Islet of Langerhans (tissue), 1 donor: Measurements from ENCODE around the gene KCNF1.
"Not testable (repeated sequence)": the region's sequence is repeated elsewhere in the genome, so short reads cannot be mapped to it uniquely, and the experiment has no call there.

Source experiments
- FAIRE-seq: peaks from one replicate; lab custom pipeline; 2011; peaks lifted over from hg19 to GRCh38; lab: Jason Lieb, UNC

Gene KCNF1

GRCh38 chr2:10947005-10947440, 35.3 kb downstream of the KCNF1 start:
- FAIRE-seq, result no peak

- FAIRE-seq, result no peak
These were observed 35.9 kb downstream of the KCNF1 start for GRCh38 chr2:10947446-10948187.

GRCh38 chr2:10948188-10948564, 36.4 kb downstream of the KCNF1 start:
- no peak for FAIRE-seq

- FAIRE-seq, result no peak
These were observed 37.0 kb downstream of the KCNF1 start for GRCh38 chr2:10948606-10949230.

GRCh38 chr2:10949835-10950234, 38.1 kb downstream of the KCNF1 start:
- FAIRE-seq, result no peak

GRCh38 chr2:10951558-10952414, 40.1 kb downstream of the KCNF1 start:
- FAIRE-seq, result no peak

- no peak for FAIRE-seq
These were observed 42.7 kb downstream of the KCNF1 start for GRCh38 chr2:10954416-10954815.

GRCh38 chr2:10954856-10955818, 43.4 kb downstream of the KCNF1 start:
- FAIRE-seq, result no peak

- FAIRE-seq, result no peak
These were observed 44.5 kb downstream of the KCNF1 start for GRCh38 chr2:10956006-10956790.

- no peak for FAIRE-seq
These were observed 45.7 kb downstream of the KCNF1 start for GRCh38 chr2:10957391-10957790.

GRCh38 chr2:10958452-10958851, 46.7 kb downstream of the KCNF1 start:
- not testable (repeated sequence) for FAIRE-seq

GRCh38 chr2:10960606-10961489, 49.1 kb downstream of the KCNF1 start:
- FAIRE-seq, result no peak

- FAIRE-seq, result no peak
These were observed 49.7 kb downstream of the KCNF1 start for GRCh38 chr2:10961490-10961875.

- FAIRE-seq, result no peak
These were observed 50.3 kb downstream of the KCNF1 start for GRCh38 chr2:10962004-10962403.

- no peak for FAIRE-seq
These were observed 51.4 kb downstream of the KCNF1 start for GRCh38 chr2:10963155-10963554.
